Mucosa of descending colon (tissue), 3 donors: ENCODE measurements around the gene SIAH1. TPM values are rescaled to one million over a fixed set of nuclear protein-coding genes. Genes with fewer than 3 reads are reported as not detected.

Source experiments
- ATAC-seq: fragments of 200-7000 bp; cut with Tn5 transposase; one replicate; pipeline ENCODE4 v1.9.1; 2020; ENCODE audit warnings: mild to moderate bottlenecking, moderate library complexity
- DNase-seq, 3 donors: peaks; one replicate each; pipeline ENCODE4 v3.0.0-alpha.2; 2020
- H3K36me3 ChIP-seq: fragments of 200-600 bp; one replicate; pipeline ENCODE4 v1.8.0; 2021; ENCODE audit warnings: low read depth, mild to moderate bottlenecking
- H3K4me1 ChIP-seq: fragments of 200-600 bp; one replicate; pipeline ENCODE4 v1.8.0; 2021; ENCODE audit warnings: low read depth, mild to moderate bottlenecking
- H3K4me3 ChIP-seq: fragments of 200-600 bp; one replicate; pipeline ENCODE4 v1.8.0; 2021; ENCODE audit warnings: mild to moderate bottlenecking
- H3K9me3 ChIP-seq: fragments of 200-600 bp; one replicate; pipeline ENCODE4 v1.8.0; 2021; ENCODE audit warnings: mild to moderate bottlenecking
- intact Hi-C, 2 donors: fragments of 100-400 bp; cut with DNase I in 1 of 2; cut with micrococcal nuclease in 1 of 2; formaldehyde crosslinking; loops; one replicate each; pipeline versions ENCODE4 v1.11.0 to v1.11.1; 2022; cut with DNase I, micrococcal nuclease
- total RNA-seq, 3 donors: library from RNA; stranded (reverse); fragmentation: NEBNext Ultra II Directional in 2 of 3; extraction: Animal tissue kit (Norgen Biotek cat#: 25700) in 2 of 3; gene quantifications; one replicate each; pipeline versions ENCODE4 v1.2.1 to v1.2.4, GENCODE V29; 2021 to 2023
- TF ChIP-seq, protein P1 (sequence below): fragments of 200-600 bp; IDR thresholded peaks from one replicate; pipeline ENCODE4 v1.8.0; 2022; ENCODE audit warnings: antibody characterized with exemption, mild to moderate bottlenecking
- donor health status: DM: no; HTN: no; CAD: no; lungs with moderate emphysema.
- donor health status: DM: no; HTN: no; CAD: no.
- donor health status: DM: no; HTN: yes; CAD: no.

Gene SIAH1
- total RNA-seq, 3 donors from 2014 or later: 26.8 to 36.2 (median 27.1) TPM

DNA sequence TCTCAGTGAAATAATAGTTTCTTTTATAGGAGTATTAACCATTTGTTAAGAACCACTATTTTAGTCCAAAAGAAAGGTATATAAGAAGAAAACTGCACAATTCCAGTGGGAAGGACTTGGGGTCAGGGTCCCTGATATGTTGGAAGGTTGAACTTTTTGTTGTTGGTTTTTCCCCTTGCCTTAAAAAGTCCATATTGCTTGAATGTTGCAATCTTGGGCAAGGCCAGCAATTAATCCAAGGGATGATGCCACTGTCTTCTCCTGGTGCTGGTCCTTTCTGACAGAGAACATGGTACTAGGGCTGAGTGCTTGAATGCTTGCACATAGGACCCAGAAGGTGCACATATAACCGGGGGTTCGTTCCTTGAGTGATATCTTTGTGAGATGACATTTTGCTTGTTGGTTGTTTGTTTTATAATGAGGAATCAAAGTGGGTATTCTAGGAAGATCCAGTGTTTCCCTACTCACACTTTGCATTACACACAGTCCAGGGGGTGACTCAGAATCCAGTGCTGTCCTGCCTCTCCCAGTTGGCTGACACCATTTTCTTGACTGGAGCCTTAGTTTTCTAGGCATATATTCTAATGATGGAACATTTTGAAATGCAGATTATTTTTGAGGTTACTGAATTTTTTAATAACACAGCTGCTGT lies 54.9 kb downstream of the SIAH1 start:
- no peak for ATAC-seq
- intact Hi-C loops: no loop called here
- H3K4me1 ChIP-seq: no peaks in the 10 kb centered on the region

DNA sequence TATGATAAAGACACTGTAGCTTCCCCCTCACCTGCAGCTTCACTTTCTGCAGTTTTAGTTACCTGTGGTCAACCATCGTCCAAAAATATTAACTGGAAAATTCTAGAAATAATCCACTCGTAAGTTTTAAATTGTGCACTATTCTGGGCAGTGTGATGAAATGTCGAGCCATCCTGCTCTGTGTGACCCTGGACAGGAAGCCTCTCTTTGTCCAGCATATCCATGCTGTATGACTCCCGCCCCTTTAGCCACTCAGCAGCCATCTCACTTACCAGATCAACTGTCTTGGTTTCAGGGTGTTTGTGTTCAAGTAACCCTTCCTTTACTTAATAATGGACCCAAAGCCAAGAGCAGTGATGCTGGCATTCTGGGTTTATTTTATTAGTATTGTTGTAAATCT lies 56.1 kb downstream of the SIAH1 start:
- no peak for ATAC-seq
- DNase-seq: no peak
- intact Hi-C loops: no loop called here

More for the DNA sequence above, 54.9 kb downstream of the SIAH1 start:
- TF ChIP-seq, protein P1, sequence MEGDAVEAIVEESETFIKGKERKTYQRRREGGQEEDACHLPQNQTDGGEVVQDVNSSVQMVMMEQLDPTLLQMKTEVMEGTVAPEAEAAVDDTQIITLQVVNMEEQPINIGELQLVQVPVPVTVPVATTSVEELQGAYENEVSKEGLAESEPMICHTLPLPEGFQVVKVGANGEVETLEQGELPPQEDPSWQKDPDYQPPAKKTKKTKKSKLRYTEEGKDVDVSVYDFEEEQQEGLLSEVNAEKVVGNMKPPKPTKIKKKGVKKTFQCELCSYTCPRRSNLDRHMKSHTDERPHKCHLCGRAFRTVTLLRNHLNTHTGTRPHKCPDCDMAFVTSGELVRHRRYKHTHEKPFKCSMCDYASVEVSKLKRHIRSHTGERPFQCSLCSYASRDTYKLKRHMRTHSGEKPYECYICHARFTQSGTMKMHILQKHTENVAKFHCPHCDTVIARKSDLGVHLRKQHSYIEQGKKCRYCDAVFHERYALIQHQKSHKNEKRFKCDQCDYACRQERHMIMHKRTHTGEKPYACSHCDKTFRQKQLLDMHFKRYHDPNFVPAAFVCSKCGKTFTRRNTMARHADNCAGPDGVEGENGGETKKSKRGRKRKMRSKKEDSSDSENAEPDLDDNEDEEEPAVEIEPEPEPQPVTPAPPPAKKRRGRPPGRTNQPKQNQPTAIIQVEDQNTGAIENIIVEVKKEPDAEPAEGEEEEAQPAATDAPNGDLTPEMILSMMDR: no peak
- H3K36me3 ChIP-seq: no peaks in the 10 kb centered on the region
- no peak for DNase-seq
- H3K9me3 ChIP-seq: no peaks in the 10 kb centered on the region
- no peak overlapping the region for H3K4me3 ChIP-seq

DNA sequence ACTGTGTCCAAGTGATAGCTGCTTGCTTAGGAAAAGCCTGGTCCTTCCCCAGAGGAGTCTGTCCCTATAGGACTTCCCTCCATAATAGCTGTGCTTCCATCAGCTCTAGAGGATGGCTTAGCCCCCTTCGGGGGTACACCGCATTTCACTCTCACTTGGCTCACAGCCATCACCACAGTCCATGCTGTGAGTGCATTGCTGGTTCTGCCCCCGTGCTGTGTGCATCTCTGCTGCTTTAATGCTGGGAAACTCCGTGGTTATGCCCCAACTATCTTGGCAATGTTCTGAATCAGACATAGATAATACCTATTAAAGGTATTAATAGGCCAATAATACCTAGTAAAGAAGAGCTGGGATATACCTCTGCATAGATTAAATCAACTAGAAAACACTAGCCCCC lies 58.3 kb downstream of the SIAH1 start:
- Histone ChIP-seq H3K4me1 (no peaks in the 10 kb centered on the region), H3K9me3 (no peaks in the 10 kb centered on the region), H3K4me3 (no peak overlapping the region), H3K36me3 (no peaks in the 10 kb centered on the region)
- intact Hi-C loops: no loop called here
- no peak for DNase-seq
- no peak for ATAC-seq
- TF ChIP-seq, protein P1: no peak

More for the DNA sequence above, 56.1 kb downstream of the SIAH1 start:
- no peaks in the 10 kb centered on the region for H3K4me1 ChIP-seq
- H3K4me3 ChIP-seq: no peak overlapping the region
- TF ChIP-seq, protein P1: no peak
- H3K9me3 ChIP-seq: no peaks in the 10 kb centered on the region
- no peaks in the 10 kb centered on the region for H3K36me3 ChIP-seq

DNA sequence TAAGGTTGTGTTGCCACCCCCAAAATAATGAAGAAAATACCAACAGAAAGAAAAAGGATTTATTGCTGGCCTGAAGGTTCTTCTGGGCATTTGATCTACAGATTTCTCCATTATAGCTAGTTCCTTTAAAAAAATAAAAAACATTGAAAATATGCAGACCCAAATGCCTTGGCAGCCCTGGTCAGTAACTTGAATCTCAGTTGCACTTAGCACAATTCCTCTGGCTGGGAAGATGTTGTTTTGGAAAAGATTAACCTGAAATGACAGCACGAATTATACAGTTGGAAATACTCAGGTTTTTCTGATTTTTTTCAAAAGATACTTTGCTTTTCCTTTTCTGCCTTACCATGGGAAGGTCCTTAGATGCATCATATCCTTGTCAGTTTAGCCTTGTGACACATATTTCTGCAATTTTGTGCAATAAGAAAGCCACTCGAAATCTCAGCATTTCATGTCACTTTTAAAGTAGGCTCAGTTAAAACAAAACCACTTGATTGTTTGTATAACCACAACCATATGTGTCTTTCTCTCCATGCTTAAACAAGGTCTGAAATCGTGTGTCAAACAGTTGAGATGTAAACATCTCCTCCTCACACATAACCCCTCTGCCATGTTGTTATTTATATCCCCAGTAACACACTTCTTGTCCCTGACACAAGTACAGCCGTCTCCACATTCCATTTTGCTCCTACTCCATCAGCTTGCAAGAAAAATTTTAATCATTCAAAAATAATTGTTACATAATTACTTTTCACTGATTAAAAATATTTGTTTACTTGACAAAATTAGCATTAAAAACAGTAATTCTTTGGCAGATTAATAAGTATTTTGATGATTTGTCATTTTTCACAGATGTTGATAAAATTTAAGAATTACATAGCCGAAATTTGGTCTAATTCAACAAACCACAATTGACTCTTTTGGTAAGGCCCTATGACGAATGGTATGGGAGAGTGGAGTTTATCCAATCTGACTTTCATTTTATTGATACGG lies 61.1 kb downstream of the SIAH1 start:
- no peak for DNase-seq
- intact Hi-C loops: no loop called here
- TF ChIP-seq, protein P1: no peak
- Histone ChIP-seq H3K36me3 (no peaks in the 10 kb centered on the region), H3K4me1 (no peaks in the 10 kb centered on the region), H3K9me3 (no peaks in the 10 kb centered on the region), H3K4me3 (no peak overlapping the region)
- ATAC-seq: no peak

DNA sequence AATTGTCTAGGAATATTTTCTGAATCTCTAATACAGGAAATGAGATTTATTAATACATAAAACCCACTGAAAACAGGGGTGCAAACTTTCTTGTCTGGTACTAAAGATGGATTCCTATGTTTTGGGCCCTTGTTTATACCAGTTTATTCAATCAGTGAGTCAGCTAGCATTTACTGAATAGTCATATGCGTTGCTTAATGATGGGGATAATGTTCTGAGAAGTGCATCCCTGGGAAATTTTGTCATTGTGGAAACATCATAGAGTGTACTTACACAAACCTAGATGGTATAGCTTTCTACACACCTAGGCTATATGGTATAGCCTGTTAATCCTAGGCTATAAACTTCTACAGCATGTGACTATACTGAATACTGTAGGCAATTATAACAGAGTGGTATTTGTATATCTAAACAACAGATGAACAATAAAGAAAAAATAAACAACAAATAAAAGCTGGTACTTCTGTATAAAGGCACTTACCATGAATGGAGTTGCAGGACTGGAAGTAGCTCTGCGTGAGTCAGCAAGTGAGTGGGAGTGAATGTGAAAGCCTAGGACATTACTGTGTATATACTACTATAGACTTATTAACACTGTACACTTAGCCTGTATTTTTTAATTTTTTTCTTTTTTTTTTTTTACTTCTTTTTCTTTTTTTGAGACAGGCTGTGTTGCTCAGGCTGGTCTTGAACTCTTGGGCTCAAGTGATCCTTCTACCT lies 63.7 kb downstream of the SIAH1 start:
- Histone ChIP-seq H3K4me1 (no peaks in the 10 kb centered on the region), H3K4me3 (no peak overlapping the region), H3K9me3 (no peaks in the 10 kb centered on the region), H3K36me3 (no peaks in the 10 kb centered on the region)
- ATAC-seq (no peak), DNase-seq (no peak)
- TF ChIP-seq, protein P1: no peak
- intact Hi-C loops: no loop called here
